Tibial nerve (tissue), 4 donors: ENCODE results near the gene CBX5. TPM values are rescaled to one million over a fixed set of nuclear protein-coding genes. Genes with fewer than 3 reads are reported as not detected.

ENCODE experiments used
- DNase-seq, 2 donors: peaks; one replicate each; pipeline ENCODE4 v3.0.0-alpha.2; 2019; ENCODE audit warnings: low spot score in 2 of 2
- H3K27ac ChIP-seq, 4 donors: fragments of 200-600 bp; sonication (generic) in 3 of 4; one replicate each; pipeline ENCODE4 v1.5.1; 2017 to 2019; ENCODE audit warnings: mild to moderate bottlenecking in 1 of 4
- H3K27me3 ChIP-seq, 2 donors: fragments of 200-600 bp; sonication (generic) in 1 of 2; one replicate each; pipeline versions ENCODE4 v1.5.1 to v1.6.0; 2017 to 2019
- H3K36me3 ChIP-seq, 3 donors: fragments of 200-600 bp; sonication (generic); one replicate each; pipeline ENCODE4 v1.5.1; 2018 to 2019
- H3K4me1 ChIP-seq, 4 donors: fragments of 200-600 bp; sonication (generic) in 3 of 4; one replicate each; pipeline ENCODE4 v1.5.1; 2017 to 2019
- H3K4me3 ChIP-seq, 4 donors: fragments of 200-600 bp; sonication (generic) in 3 of 4; one replicate each; pipeline ENCODE4 v1.5.1; 2017 to 2019; ENCODE audit warnings: mild to moderate bottlenecking in 1 of 4, moderate library complexity in 1 of 4
- H3K9me3 ChIP-seq, 4 donors: fragments of 200-600 bp; sonication (generic) in 3 of 4; one replicate each; pipeline ENCODE4 v1.5.1; 2017 to 2019
- CTCF ChIP-seq, 5 experiments: fragments of 200-600 bp in 3 of 5; fragments of 450-650 bp in 2 of 5; sonication (generic) in 3 of 5; IDR thresholded peaks; one replicate each; pipeline ENCODE4 v1.5.1; 2016 to 2019; ENCODE audit warnings: antibody characterized with exemption in 5 of 5, mild to moderate bottlenecking in 3 of 5, moderate library complexity in 2 of 5
- EP300 ChIP-seq, 2 donors: sonication (generic); formaldehyde crosslinking; IDR thresholded peaks; one replicate each; pipeline ENCODE4 v1.6.1; 2017; ENCODE audit warnings: antibody characterized with exemption in 2 of 2, mild to moderate bottlenecking in 1 of 2
- POLR2A ChIP-seq, 2 donors: fragments of 450-650 bp; IDR thresholded peaks; one replicate each; pipeline ENCODE4 v1.6.1; 2017; ENCODE audit warnings: antibody characterized with exemption in 2 of 2, mild to moderate bottlenecking in 2 of 2, moderate library complexity in 2 of 2
- WGBS, 2 donors: methylation state at CpG; one replicate each; pipeline ENCODE4 v1.1.5; 2018; 5-methylcytosine and 5-hydroxymethylcytosine counted together
- total RNA-seq, 4 donors: library from RNA; depleted of rRNA; stranded (reverse); fragments of >200 nt; gene quantifications; one replicate each; pipeline ENCODE4 v1.1.0, GENCODE V29; 2016

The CBX5 gene
- total RNA-seq, 4 donors from 2014 or later = 32.1 to 50.0 (median 42.4) TPM

- peaks cover 0 to 24% of the 10 kb centered on the region in 2 donors for H3K27me3 ChIP-seq
- TF ChIP-seq CTCF (IDR thresholded peaks at IDR 0.05) = peak; percentile 72 to 89 (median 82)
- no peak for TF ChIP-seq POLR2A (IDR thresholded peaks at IDR 0.05)
- peak in 1 of 2 donors; percentile 12 for TF ChIP-seq EP300 (IDR thresholded peaks at IDR 0.05)
- H3K4me1 ChIP-seq = peaks cover 0 to 45% (median 14%) of the 10 kb centered on the region in 4 donors
- peak overlapping the region; percentile 6 to 41 (median 20) for H3K4me3 ChIP-seq
- no peaks in the 10 kb centered on the region for H3K36me3 ChIP-seq
- peak overlapping the region in 1 of 4 donors; percentile 10 for H3K27ac ChIP-seq
- H3K9me3 ChIP-seq = no peaks in the 10 kb centered on the region
- peak in 1 of 2 donors; percentile 60 for DNase-seq
- 1 to 3% methylated on average over 34 of the region's 34 CpGs for WGBS, 2 donors
Measured at GRCh38 chr12:54216797-54217661, 62.9 kb downstream of the CBX5 start.

GRCh38 chr12:54215989-54216796, 63.7 kb downstream of the CBX5 start:
- TF ChIP-seq CTCF (IDR thresholded peaks at IDR 0.05) (no peak), EP300 (IDR thresholded peaks at IDR 0.05) (no peak), POLR2A (IDR thresholded peaks at IDR 0.05) (no peak)
- 15 to 16% methylated on average over 30 to 31 of the region's 31 CpGs for WGBS, 2 donors
- Histone ChIP-seq H3K36me3 (no peaks in the 10 kb centered on the region), H3K9me3 (no peaks in the 10 kb centered on the region), H3K27me3 (peaks cover 0 to 24% of the 10 kb centered on the region in 2 donors), H3K4me3 (peak overlapping the region in 1 of 4 donors; percentile 41), H3K27ac (peak overlapping the region in 1 of 4 donors; percentile 10), H3K4me1 (peaks cover 0 to 45% (median 14%) of the 10 kb centered on the region in 4 donors)
- DNase-seq = no peak

- Histone ChIP-seq H3K9me3 (no peaks in the 10 kb centered on the region), H3K27me3 (peaks cover 0 to 24% of the 10 kb centered on the region in 2 donors), H3K27ac (no peak overlapping the region), H3K36me3 (no peaks in the 10 kb centered on the region), H3K4me1 (peaks cover 0 to 39% (median 14%) of the 10 kb centered on the region in 4 donors), H3K4me3 (peak overlapping the region in 2 of 4 donors; percentile 17 to 31)
- TF ChIP-seq EP300 (IDR thresholded peaks at IDR 0.05) (no peak), CTCF (IDR thresholded peaks at IDR 0.05) (peak; percentile 92 to 97 (median 93)), POLR2A (IDR thresholded peaks at IDR 0.05) (no peak)
- 24 to 36% methylated on average over 19 to 33 of the region's 33 CpGs for WGBS, 2 donors
- DNase-seq = peak; percentile 62 to 77
Measured at GRCh38 chr12:54214553-54215406, 65.1 kb downstream of the CBX5 start.

GRCh38 chr12:54213079-54213478, 66.8 kb downstream of the CBX5 start:
- 78 to 90% methylated on average over 2 of the region's 2 CpGs for WGBS, 2 donors
- DNase-seq = no peak
- Histone ChIP-seq H3K4me1 (peaks cover 0 to 37% (median 13%) of the 10 kb centered on the region in 4 donors), H3K4me3 (no peak overlapping the region), H3K9me3 (no peaks in the 10 kb centered on the region), H3K36me3 (no peaks in the 10 kb centered on the region), H3K27me3 (peaks cover 0 to 28% of the 10 kb centered on the region in 2 donors), H3K27ac (no peak overlapping the region)
- TF ChIP-seq EP300 (IDR thresholded peaks at IDR 0.05) = no peak
- TF ChIP-seq POLR2A (IDR thresholded peaks at IDR 0.05) = no peak
- TF ChIP-seq CTCF (IDR thresholded peaks at IDR 0.05) = no peak
